Suprapubic skin (tissue), 4 donors: ENCODE results near the gene STX8. TPM values are rescaled to one million over a fixed set of nuclear protein-coding genes. Genes with fewer than 3 reads are reported as not detected.

Experiments
- DNase-seq, 2 donors: peaks; one replicate each; pipeline ENCODE4 v3.0.0-alpha.2; 2019; ENCODE audit warnings: low spot score in 2 of 2
- H3K27ac ChIP-seq: fragments of 200-600 bp; sonication (generic); one replicate; pipeline ENCODE4 v1.5.1; 2019
- H3K27me3 ChIP-seq: fragments of 200-600 bp; sonication (generic); one replicate; pipeline ENCODE4 v1.5.1; 2019
- H3K36me3 ChIP-seq: fragments of 200-600 bp; sonication (generic); one replicate; pipeline ENCODE4 v1.5.1; 2019
- H3K4me1 ChIP-seq: fragments of 200-600 bp; sonication (generic); one replicate; pipeline ENCODE4 v1.5.1; 2019
- H3K4me3 ChIP-seq: fragments of 200-600 bp; sonication (generic); one replicate; pipeline ENCODE4 v1.5.1; 2019; ENCODE audit warnings: mild to moderate bottlenecking
- H3K9me3 ChIP-seq: fragments of 200-600 bp; sonication (generic); one replicate; pipeline ENCODE4 v1.5.1; 2019
- EP300 ChIP-seq: sonication (generic); formaldehyde crosslinking; IDR thresholded peaks from one replicate; pipeline ENCODE4 v1.6.1; 2017; ENCODE audit warnings: antibody characterized with exemption
- POLR2A ChIP-seq, 2 donors: fragments of 450-650 bp; IDR thresholded peaks; one replicate each; pipeline ENCODE4 v1.6.1; 2017; ENCODE audit warnings: antibody characterized with exemption in 2 of 2, mild to moderate bottlenecking in 2 of 2, moderate library complexity in 2 of 2
- POLR2AphosphoS5 ChIP-seq, 3 donors: sonication (generic); formaldehyde crosslinking; IDR thresholded peaks; one replicate each; pipeline ENCODE4 v1.6.1; 2017; ENCODE audit warnings: antibody characterized with exemption in 3 of 3
- WGBS: methylation state at CpG from one replicate; pipeline ENCODE4 v1.1.5; 2018; 5-methylcytosine and 5-hydroxymethylcytosine counted together
- total RNA-seq, 4 donors: library from RNA; depleted of rRNA; stranded (reverse); fragments of >200 nt; gene quantifications; one replicate each; pipeline ENCODE4 v1.1.0, GENCODE V29; 2016
- TF ChIP-seq, protein P1 (sequence below), 2 donors: fragments of 200-600 bp in 1 of 2; fragments of 450-650 bp in 1 of 2; sonication (generic) in 1 of 2; IDR thresholded peaks; one replicate each; pipeline ENCODE4 v1.5.1; 2016 to 2019; ENCODE audit warnings: antibody characterized with exemption in 2 of 2, mild to moderate bottlenecking in 1 of 2, moderate library complexity in 1 of 2

STX8 gene
- total RNA-seq, 4 donors from 2014 or later = 21.5 to 74.0 (median 38.4) TPM

DNA sequence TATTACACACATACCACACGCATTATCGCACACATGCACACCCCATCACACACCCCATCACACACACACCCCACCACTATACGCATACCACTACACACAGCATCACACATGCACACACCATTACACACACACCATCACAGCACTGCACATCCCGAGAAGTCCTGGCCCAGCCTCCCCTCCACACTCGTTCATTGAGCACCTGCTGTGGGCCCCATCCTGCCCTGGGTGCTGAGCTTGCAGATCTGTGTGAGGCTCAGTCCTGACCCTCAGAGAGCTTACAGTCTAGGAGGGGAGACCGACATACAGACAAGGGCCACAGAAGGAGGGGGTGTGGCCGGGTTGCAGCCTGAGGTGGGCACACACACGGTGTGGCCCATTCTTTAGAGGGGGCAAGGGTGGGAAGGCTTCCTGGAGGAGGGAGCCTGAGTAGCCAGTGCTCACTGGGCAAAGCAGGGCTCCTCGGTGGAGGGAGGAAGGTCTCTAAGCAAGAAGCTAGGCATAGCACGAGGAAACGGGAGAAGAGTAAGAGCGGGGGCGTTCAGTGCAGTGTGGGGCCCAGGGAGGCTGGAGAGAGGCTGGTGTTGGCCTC, 347.7 kb downstream of the STX8 start:
- no peaks in the 10 kb centered on the region for H3K36me3 ChIP-seq
- H3K27ac ChIP-seq = peak overlapping the region; percentile 58

DNA sequence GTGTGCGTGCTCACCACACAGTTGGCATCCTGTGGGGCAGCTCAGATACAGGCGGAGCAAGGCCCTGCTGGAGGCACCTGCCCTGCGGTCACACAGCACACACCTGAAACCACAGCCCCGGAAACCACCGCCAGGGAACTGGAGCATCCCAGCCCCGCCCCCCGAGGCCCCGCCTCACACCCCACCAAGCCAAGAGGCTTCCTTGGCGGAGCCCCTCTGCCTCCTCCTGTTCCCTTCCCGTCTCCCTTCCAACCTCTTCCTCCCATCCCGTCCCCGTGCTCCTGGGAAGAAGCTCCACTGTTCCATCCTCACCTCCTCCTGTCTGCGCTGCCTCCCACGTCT, 348.9 kb downstream of the STX8 start:
- WGBS = 35% methylated on average over 11 of the region's 14 CpGs
- no peaks in the 10 kb centered on the region for H3K9me3 ChIP-seq
- H3K27ac ChIP-seq = no peak overlapping the region
- no peak for TF ChIP-seq EP300
- TF ChIP-seq POLR2A (IDR thresholded peaks at IDR 0.05) = no peak
- TF ChIP-seq, protein P1, sequence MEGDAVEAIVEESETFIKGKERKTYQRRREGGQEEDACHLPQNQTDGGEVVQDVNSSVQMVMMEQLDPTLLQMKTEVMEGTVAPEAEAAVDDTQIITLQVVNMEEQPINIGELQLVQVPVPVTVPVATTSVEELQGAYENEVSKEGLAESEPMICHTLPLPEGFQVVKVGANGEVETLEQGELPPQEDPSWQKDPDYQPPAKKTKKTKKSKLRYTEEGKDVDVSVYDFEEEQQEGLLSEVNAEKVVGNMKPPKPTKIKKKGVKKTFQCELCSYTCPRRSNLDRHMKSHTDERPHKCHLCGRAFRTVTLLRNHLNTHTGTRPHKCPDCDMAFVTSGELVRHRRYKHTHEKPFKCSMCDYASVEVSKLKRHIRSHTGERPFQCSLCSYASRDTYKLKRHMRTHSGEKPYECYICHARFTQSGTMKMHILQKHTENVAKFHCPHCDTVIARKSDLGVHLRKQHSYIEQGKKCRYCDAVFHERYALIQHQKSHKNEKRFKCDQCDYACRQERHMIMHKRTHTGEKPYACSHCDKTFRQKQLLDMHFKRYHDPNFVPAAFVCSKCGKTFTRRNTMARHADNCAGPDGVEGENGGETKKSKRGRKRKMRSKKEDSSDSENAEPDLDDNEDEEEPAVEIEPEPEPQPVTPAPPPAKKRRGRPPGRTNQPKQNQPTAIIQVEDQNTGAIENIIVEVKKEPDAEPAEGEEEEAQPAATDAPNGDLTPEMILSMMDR (IDR thresholded peaks at IDR 0.05) = no peak
- TF ChIP-seq POLR2AphosphoS5 (IDR thresholded peaks at IDR 0.05) = no peak
- peak in 1 of 2 donors; percentile 67 for DNase-seq
- H3K36me3 ChIP-seq = no peaks in the 10 kb centered on the region
- H3K4me1 ChIP-seq = peaks cover 22% of the 10 kb centered on the region
- H3K27me3 ChIP-seq = no peaks in the 10 kb centered on the region
- no peak overlapping the region for H3K4me3 ChIP-seq

More for the DNA sequence above, 347.7 kb downstream of the STX8 start:
- Histone ChIP-seq H3K4me1 (peaks cover 27% of the 10 kb centered on the region), H3K9me3 (no peaks in the 10 kb centered on the region), H3K4me3 (no peak overlapping the region), H3K27me3 (no peaks in the 10 kb centered on the region)
- DNase-seq = peak in 1 of 2 donors; percentile 59
- 72% methylated on average over 13 of the region's 13 CpGs for WGBS
- TF ChIP-seq EP300 (no peak), POLR2A (IDR thresholded peaks at IDR 0.05) (no peak), POLR2AphosphoS5 (IDR thresholded peaks at IDR 0.05) (no peak)
- TF ChIP-seq, protein P1 (IDR thresholded peaks at IDR 0.05) = no peak

DNA sequence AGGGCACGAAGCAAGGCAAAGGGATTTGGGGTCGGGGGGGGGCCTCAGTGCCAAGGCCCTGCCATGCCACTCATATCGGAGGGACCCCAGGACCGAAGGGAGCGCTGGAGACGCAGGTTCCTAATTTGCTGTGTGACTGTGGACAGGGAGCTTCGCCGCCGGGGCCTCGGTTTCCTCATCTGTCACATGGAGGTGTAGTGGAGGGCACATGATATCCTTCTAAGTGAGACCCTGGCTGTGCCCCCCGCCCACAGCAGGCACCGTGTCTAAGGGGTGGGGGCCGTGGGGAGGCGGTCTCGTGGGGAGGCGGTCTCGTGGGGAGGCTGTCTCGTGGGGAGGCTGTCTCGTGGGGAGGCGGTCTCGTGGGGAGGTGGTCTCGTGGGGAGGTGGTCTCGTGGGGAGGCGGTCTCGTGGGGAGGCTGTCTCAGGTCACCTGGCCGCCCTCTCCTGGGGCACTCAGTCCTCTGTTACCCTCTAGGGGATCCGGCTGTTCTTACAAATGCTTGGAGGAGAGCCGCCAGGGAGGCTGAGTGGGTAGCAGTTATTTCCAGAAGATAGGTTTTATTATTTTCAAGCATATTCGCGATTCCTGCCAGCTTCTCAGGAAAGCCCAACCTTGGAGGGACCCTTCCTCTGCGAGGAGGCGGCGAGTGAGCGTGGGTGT, 349.4 kb downstream of the STX8 start:
- WGBS = 96% methylated on average over 7 of the region's 34 CpGs

DNA sequence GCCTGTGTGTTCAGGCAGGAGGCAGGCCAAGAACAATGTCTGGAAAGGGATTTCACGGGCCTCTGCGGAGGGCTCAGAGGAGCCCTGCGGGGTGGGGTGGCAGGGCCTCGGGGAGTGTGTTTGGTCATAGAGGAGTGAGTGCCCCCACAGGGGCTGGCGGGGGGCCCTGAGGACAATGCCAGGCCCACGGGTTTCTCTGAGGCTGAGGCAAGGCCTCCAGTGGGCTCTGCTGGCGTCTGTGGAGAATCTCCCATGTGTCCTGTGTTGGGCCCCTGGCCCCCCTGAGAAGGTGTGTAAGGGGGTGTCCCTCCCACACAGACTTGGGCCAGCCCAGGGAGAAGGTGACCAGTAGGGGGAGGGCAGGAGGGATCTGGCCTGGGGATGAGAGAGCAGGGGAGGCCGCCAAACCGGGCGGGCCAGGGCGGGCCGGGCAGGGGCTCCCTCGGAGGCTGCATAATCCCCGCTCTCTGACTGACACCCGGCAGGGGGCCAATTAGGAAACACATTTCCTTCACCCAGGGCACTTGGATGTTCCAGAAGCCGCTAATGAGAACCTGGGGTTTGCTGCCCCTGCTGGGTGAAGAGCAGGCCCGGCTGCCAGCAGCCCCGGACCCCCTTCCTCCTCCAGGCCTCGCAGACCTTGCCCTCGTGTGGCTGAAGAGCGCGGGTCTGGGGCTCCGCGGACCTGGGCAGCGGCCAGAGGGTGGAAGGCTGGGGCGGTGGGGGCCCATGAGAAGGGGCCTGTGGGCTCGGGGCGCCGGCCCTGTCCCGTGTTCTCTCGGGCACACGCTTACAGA, 350.1 kb downstream of the STX8 start:
- Histone ChIP-seq H3K27me3 (no peaks in the 10 kb centered on the region), H3K4me3 (no peak overlapping the region), H3K27ac (no peak overlapping the region), H3K4me1 (peaks cover 21% of the 10 kb centered on the region), H3K36me3 (no peaks in the 10 kb centered on the region), H3K9me3 (no peaks in the 10 kb centered on the region)
- 82% methylated on average over 11 of the region's 32 CpGs for WGBS
- no peak for TF ChIP-seq POLR2A (IDR thresholded peaks at IDR 0.05)
- TF ChIP-seq POLR2AphosphoS5 (IDR thresholded peaks at IDR 0.05) = no peak
- no peak for TF ChIP-seq EP300
- TF ChIP-seq, protein P1 (IDR thresholded peaks at IDR 0.05) = no peak
- DNase-seq = peak in 1 of 2 donors; percentile 78

More for the DNA sequence above, 349.4 kb downstream of the STX8 start:
- Histone ChIP-seq H3K27ac (no peak overlapping the region), H3K4me3 (no peak overlapping the region), H3K9me3 (no peaks in the 10 kb centered on the region), H3K4me1 (peaks cover 21% of the 10 kb centered on the region), H3K27me3 (no peaks in the 10 kb centered on the region), H3K36me3 (no peaks in the 10 kb centered on the region)
- DNase-seq = peak in 1 of 2 donors; percentile 62
- TF ChIP-seq, protein P1 (IDR thresholded peaks at IDR 0.05) = no peak
- TF ChIP-seq POLR2A (IDR thresholded peaks at IDR 0.05) = no peak
- no peak for TF ChIP-seq POLR2AphosphoS5 (IDR thresholded peaks at IDR 0.05)
- TF ChIP-seq EP300 = no peak

DNA sequence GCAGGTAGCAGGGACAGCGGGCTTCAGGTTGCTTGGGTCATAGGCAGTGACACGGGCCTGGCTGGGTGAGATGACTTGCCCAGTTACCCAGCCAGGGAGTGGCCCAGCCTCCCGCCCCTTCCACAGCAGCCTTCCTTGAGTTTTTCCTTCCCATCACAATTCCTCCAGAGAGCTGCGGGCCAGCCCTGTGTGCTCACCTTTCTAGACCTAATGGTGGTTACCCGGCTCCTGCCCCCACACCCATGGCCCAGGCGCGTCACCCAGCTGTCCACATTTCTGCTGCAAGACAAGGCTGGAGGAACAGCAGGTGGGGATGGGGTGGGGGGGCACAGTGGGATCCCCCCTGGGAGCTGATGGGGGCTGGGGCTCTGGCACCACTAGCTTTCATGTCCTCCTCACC, 351.1 kb downstream of the STX8 start:
- WGBS = 93% methylated on average over 5 of the region's 7 CpGs
- DNase-seq = no peak
- no peak overlapping the region for H3K27ac ChIP-seq

More for the DNA sequence above, 351.1 kb downstream of the STX8 start:
- Histone ChIP-seq H3K4me3 (no peak overlapping the region), H3K9me3 (no peaks in the 10 kb centered on the region), H3K4me1 (peaks cover 16% of the 10 kb centered on the region), H3K36me3 (no peaks in the 10 kb centered on the region), H3K27me3 (no peaks in the 10 kb centered on the region)
- TF ChIP-seq POLR2A (IDR thresholded peaks at IDR 0.05) (no peak), EP300 (no peak), POLR2AphosphoS5 (IDR thresholded peaks at IDR 0.05) (no peak)
- TF ChIP-seq, protein P1 (IDR thresholded peaks at IDR 0.05) = no peak
